ENCODE measurements around the gene TSGA10IP. TPM values are rescaled to one million over a fixed set of nuclear protein-coding genes. Genes with fewer than 3 reads are reported as not detected.

The TSGA10IP gene
- total RNA-seq, 2 donors from 2014 or later, result not detected

DNA sequence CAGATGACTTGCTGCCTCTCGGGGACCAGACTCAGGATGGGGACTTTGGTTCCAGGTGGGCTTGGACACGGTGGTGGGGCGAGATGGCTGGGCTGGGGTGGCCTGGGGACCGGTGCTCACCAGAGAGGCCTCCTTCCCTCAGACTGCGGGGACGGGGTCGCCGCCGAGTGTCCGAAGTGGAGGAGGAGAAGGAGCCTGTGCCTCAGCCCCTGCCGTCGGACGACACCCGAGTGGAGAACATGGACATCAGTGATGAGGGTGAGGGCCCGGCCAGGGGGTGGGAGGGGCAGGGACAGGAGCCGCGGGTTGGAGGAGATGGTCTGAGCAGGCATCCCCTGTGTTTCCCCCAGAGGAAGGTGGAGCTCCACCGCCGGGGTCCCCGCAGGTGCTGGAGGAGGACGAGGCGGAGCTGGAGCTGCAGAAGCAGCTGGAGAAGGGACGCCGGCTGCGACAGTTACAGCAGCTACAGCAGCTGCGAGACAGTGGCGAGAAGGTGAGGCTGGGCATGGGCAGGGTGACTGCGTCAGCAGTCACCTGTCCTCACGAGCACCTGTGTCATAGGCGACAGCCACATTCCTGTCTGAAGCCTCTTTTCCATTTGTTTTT is 22.2 kb downstream of the TSGA10IP start:
- ATAC-seq (replicated peaks), result no peak
- no peaks in the 10 kb centered on the region for H3K9me3 Mint-ChIP-seq
- no peak overlapping the region for H3K27ac Mint-ChIP-seq
- no peaks in the 10 kb centered on the region for H3K27me3 Mint-ChIP-seq
- H3K36me3 Mint-ChIP-seq (ENCODE audit: low read depth), result peaks cover 94% of the 10 kb centered on the region
- peaks cover 23% of the 10 kb centered on the region for H3K4me1 Mint-ChIP-seq
- H3K4me3 Mint-ChIP-seq, result no peak overlapping the region

DNA sequence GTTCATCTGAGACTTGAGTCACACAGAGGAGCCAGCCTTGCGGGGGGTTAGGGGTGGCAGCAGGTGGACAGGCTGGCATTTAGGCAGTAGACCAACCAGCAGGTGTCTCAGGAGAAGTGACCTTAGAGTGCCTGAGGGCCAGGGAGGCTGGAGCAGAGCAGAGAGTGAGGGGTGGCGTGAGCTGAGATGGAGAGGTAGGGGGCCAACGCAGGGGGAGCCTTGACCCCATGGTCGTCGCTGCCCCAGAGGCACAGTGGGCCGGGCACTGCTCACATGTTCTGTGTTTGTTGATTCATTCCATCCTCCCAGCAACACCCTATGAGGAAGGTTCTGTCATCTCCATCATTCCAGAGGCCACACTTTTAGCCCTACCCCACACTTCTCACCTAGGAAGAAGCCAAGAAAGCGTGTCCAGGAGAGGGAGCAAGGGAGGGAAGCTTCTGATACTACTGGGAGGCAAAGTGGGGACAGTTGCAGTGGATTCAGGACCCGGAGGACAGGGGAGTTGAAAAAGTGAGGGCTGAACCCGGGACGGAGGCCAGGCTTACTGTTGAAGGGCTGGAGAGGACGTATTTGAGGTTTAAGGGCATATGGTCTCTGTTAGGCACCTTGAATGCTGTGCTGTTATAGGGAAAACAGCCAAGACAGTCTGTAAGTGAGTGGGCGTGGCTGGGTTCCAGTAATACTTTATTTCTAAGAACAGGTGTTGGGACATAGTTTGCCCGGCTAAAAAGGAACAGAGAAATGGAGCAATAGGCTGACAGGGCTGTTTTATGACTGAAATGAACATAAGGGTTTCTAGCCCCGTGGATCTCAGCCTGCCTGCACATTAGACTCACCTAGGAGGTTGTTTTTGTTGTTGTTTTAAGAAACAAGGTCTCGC is 23.6 kb downstream of the TSGA10IP start:
- Mint-ChIP-seq H3K36me3 (ENCODE audit: low read depth) (peaks cover 94% of the 10 kb centered on the region), H3K27ac (peak overlapping the region; percentile 49), H3K9me3 (no peaks in the 10 kb centered on the region), H3K4me3 (no peak overlapping the region), H3K27me3 (no peaks in the 10 kb centered on the region), H3K4me1 (peaks cover 14% of the 10 kb centered on the region)
- no peak for ATAC-seq (replicated peaks)

DNA sequence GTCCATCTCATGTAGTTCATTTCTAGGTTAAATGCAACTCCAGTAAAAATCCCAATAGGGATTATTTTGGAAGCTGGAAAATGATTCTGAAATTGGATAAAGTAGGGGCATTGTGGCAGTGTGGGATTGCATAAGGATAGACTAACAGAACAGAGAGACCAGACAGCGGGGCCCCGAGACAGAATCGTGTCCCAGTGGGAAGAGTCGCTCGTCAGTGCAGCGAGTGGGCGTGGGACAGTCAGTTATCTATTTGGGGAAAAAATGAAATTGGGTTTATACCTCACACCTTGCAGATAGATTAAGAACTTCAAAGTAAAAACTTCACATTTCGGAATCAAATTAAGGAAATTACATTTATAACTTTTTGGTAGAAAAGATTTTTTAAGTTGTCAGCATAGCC is 26.8 kb downstream of the TSGA10IP start:
- H3K9me3 Mint-ChIP-seq, result no peaks in the 10 kb centered on the region
- peaks cover 14% of the 10 kb centered on the region for H3K4me1 Mint-ChIP-seq
- H3K4me3 Mint-ChIP-seq, result no peak overlapping the region
- no peak overlapping the region for H3K27ac Mint-ChIP-seq
- H3K36me3 Mint-ChIP-seq (ENCODE audit: low read depth), result peaks cover 91% of the 10 kb centered on the region
- H3K27me3 Mint-ChIP-seq, result no peaks in the 10 kb centered on the region
- ATAC-seq (replicated peaks), result no peak

DNA sequence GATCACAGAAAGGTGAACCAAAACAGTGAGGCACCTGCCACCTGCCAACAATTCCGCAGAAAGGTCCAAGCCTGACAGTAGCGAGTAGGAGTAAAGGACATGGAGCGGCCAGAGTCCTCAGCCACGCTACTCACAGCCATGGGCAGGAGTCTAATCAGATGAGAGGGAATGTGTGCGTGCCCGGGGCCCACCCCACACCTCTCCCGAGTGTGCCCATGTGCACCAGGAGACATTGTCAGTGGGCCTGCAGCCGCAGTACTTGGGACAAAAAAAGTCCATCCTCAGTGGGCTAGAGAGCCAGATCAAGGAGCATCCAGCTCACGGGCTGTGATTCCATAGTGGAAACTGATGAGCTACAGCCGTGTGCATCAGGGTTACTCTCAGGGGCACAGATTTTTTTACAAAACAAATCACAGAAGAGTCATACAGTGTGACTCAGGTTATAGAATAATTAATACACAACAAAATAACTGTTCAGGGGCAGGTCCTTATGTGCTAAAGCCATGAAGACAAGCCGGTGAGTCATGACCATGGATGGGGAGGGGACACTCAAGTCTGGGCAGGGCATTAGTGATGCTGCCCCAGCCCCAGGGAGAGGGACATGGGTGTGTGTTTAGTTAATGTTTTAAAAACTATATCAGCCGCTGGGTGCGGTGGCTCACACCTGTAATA is 28.3 kb downstream of the TSGA10IP start:
- H3K9me3 Mint-ChIP-seq, result no peaks in the 10 kb centered on the region
- no peak for ATAC-seq (replicated peaks)
- H3K27me3 Mint-ChIP-seq, result no peaks in the 10 kb centered on the region
- H3K27ac Mint-ChIP-seq, result no peak overlapping the region
- peaks cover 8% of the 10 kb centered on the region for H3K4me1 Mint-ChIP-seq
- H3K4me3 Mint-ChIP-seq, result no peak overlapping the region
- H3K36me3 Mint-ChIP-seq (ENCODE audit: low read depth), result peaks cover 83% of the 10 kb centered on the region

DNA sequence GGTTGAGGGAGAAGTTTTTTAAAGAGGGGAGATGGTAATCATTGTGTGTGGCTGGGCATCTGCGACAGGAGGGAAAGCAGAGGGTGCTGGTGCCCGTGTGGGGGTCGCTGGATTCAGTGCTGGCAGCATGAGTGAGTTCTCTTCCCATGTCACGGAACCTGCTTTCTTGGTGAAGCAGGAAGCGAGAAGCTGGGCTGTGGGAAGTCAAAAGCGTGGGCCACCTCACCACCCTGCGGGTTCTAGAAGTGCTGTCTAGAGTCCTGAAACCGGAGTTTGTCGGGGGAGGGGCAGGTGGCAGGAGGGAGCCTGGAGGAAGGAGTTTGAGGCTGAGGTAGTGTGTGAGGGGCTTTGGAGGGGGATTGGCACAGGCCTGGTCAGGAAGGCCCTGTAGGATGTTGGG is 30.5 kb downstream of the TSGA10IP start:
- H3K36me3 Mint-ChIP-seq (ENCODE audit: low read depth), result peaks cover 71% of the 10 kb centered on the region
- H3K4me1 Mint-ChIP-seq, result peaks cover 4% of the 10 kb centered on the region
- H3K4me3 Mint-ChIP-seq, result no peak overlapping the region
- H3K9me3 Mint-ChIP-seq, result no peaks in the 10 kb centered on the region
- peak overlapping the region; percentile 22 for H3K27ac Mint-ChIP-seq
- ATAC-seq (replicated peaks), result no peak
- H3K27me3 Mint-ChIP-seq, result no peaks in the 10 kb centered on the region

DNA sequence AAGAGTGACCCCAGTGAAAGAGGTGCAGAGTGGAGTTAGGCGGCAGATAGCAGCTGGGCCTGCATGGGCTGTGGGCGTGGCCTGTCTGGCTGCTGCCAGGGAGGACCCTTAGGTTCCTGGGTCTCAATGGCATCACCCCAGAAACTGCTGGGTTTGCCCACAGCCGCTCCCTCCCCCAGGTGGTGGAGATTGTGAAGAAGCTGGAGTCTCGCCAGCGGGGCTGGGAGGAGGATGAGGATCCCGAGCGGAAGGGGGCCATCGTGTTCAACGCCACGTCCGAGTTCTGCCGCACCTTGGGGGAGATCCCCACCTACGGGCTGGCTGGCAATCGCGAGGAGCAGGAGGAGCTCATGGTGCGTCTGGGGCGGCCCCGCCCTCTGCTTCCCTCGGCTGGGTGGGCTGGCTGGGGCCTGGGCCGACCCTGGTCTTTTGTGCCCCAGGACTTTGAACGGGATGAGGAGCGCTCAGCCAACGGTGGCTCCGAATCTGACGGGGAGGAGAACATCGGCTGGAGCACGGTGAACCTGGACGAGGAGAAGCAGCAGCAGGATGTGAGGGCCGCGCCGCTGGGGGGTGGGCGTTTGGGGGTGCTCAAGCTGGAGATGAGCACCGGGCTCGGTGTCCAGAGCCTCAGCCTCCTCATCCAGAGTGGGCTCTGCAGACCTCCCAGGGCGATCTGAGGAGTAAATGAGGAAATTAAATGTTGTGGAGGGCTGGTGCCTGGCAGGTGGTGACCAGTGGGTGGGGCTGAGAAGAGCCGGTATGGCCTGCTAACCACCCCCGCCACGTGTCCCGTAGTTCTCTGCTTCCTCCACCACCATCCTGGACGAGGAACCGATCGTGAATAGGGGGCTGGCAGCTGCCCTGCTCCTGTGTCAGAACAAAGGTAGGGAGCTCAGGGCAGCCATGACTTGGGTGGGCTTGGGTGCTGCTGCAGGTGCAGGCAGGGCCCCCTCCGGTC is 31.2 kb downstream of the TSGA10IP start:
- Mint-ChIP-seq H3K27me3 (no peaks in the 10 kb centered on the region), H3K36me3 (ENCODE audit: low read depth) (peaks cover 69% of the 10 kb centered on the region), H3K27ac (peak overlapping the region; percentile 22), H3K4me3 (no peak overlapping the region), H3K4me1 (peaks cover 4% of the 10 kb centered on the region), H3K9me3 (no peaks in the 10 kb centered on the region)
- ATAC-seq (replicated peaks), result no peak

DNA sequence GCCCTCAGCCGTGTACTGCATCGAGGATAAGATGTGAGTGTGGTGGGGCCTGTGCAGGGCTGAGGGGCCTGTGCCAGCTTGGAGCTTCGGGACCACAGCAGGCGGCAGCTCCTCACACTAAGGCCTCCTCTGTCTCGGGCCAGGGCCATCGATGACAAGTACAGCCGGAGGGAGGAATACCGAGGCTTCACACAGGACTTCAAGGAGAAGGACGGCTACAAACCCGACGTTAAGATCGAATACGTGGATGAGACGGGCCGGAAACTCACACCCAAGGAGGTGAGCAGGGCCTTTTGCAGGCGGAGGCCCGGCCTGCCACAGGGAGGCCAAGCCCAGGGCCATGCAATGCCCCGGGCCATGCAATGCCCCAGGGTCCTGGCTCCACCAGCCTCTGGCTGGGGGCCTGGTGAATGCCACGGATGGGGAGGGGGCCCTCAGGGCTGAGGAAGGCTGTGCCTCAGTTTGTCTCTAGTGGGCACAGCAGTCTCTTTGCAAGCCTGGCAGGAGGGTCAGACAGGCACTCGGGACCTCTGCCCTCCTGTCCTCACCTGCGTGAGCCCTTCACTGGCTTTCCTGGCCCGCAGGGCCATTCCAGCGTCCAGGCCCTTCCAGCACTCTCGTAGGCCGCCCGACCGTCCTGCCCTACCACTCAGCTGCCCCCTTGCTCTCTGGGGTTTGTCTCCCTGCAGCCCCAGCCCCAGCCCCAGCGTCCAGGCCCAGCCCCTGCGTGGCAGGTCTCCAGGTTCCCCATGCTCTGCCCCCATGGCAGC is 32.5 kb downstream of the TSGA10IP start:
- Mint-ChIP-seq H3K4me1 (peaks cover 4% of the 10 kb centered on the region), H3K4me3 (no peak overlapping the region), H3K27ac (no peak overlapping the region), H3K36me3 (ENCODE audit: low read depth) (peaks cover 56% of the 10 kb centered on the region), H3K9me3 (no peaks in the 10 kb centered on the region), H3K27me3 (no peaks in the 10 kb centered on the region)
- ATAC-seq (replicated peaks), result no peak

DNA sequence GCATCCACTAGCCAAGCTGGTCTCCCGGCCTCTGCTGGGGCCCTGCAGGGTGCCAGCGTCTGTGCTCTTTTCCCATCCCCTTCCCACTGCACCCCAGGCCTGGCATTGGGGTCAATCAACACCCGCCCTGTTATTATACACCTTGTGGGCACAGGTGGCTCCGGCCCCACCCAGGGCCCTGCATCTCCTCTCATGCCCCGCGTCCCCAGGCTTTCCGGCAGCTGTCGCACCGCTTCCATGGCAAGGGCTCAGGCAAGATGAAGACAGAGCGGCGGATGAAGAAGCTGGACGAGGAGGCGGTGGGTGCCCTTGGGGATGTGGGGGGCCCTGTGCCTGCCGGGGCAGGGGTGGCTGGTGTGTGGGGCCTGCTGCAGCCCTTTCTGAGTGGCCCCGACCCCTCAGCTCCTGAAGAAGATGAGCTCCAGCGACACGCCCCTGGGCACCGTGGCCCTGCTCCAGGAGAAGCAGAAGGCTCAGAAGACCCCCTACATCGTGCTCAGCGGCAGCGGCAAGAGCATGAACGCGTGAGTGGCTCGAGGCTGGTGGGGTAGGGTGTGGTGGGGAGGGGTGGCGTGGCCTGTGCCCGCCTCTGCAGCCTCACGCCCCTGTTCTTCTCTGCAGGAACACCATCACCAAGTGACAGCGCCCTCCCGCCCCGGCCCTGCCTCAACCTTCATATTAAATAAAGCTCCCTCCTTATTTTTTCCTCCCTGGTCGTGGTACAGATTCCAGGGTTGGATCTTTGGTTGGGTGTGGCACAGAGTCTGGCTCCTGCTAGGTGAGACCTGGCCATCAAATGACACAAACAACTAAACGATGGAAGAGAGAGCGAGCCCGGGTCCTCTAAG is 33.3 kb downstream of the TSGA10IP start:
- H3K36me3 Mint-ChIP-seq (ENCODE audit: low read depth), result peaks cover 48% of the 10 kb centered on the region
- H3K4me1 Mint-ChIP-seq, result peaks cover 4% of the 10 kb centered on the region
- ATAC-seq (replicated peaks), result no peak
- no peak overlapping the region for H3K27ac Mint-ChIP-seq
- H3K27me3 Mint-ChIP-seq, result no peaks in the 10 kb centered on the region
- no peaks in the 10 kb centered on the region for H3K9me3 Mint-ChIP-seq
- no peak overlapping the region for H3K4me3 Mint-ChIP-seq

DNA sequence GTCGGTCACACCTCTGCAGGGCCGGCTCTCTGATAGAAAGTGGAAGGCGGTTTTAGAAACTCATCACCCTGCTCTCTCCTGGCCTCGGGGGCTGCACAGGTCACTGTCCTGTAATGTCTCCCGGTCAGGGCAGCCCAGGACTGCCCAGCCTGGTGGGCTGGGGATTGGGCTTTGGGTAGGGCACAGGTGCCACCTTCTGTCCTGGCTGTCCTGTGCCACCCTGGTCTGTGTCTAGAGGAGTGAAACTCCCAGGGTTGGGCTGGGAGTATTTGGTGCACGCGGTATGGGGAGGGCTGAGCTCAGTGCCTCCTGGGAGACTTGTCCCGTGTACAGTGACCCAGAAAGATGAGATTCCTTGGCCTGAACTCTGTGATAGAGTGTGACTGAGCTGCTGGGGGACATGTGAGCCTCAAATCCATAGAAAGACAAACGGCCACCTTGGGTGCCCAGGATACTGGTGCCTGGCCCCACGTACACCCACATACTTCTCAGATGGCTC is 34.0 kb downstream of the TSGA10IP start:
- no peak for ATAC-seq (replicated peaks)
- H3K4me3 Mint-ChIP-seq, result no peak overlapping the region
- H3K27ac Mint-ChIP-seq, result no peak overlapping the region

DNA sequence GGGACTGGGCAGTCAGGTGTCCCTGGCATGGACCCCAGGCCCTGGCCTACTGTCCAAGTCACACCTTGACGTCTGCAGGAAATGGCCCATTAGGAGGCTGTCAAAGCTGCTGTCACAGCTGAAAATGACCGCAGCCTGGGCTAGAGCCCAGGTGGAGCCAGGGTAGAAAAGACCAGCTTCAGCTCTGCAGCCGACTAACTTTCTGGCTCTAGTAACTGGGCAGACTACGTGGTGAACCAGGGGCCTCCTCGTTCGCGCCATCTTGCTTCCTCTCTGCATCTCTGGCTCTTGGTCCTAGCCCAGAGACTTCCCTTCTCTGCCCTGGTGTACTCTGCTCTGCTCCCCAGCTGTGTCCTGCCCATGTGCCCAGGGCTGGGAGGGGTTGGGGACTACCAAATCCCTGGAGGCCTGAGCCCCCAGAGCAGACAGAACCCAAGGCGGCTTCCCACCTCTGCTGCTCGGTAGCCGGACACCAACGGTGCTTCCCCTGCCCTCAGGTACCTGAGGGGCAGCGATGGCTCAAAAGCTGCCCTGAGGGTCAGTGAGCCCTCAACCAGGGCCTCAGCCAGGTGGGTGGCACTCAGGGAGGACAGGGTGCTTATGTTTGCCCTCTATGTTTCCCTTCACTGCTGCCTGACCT is 35.9 kb downstream of the TSGA10IP start:
- no peaks in the 10 kb centered on the region for H3K9me3 Mint-ChIP-seq
- no peak overlapping the region for H3K27ac Mint-ChIP-seq
- H3K27me3 Mint-ChIP-seq, result no peaks in the 10 kb centered on the region
- H3K36me3 Mint-ChIP-seq (ENCODE audit: low read depth), result peaks cover 25% of the 10 kb centered on the region
- H3K4me1 Mint-ChIP-seq, result no peaks in the 10 kb centered on the region
- no peak overlapping the region for H3K4me3 Mint-ChIP-seq
- no peak for ATAC-seq (replicated peaks)

More for the DNA sequence above, 34.0 kb downstream of the TSGA10IP start:
- H3K4me1 Mint-ChIP-seq, result peaks cover 4% of the 10 kb centered on the region
- H3K27me3 Mint-ChIP-seq, result no peaks in the 10 kb centered on the region
- peaks cover 44% of the 10 kb centered on the region for H3K36me3 Mint-ChIP-seq (ENCODE audit: low read depth)
- no peaks in the 10 kb centered on the region for H3K9me3 Mint-ChIP-seq

DNA sequence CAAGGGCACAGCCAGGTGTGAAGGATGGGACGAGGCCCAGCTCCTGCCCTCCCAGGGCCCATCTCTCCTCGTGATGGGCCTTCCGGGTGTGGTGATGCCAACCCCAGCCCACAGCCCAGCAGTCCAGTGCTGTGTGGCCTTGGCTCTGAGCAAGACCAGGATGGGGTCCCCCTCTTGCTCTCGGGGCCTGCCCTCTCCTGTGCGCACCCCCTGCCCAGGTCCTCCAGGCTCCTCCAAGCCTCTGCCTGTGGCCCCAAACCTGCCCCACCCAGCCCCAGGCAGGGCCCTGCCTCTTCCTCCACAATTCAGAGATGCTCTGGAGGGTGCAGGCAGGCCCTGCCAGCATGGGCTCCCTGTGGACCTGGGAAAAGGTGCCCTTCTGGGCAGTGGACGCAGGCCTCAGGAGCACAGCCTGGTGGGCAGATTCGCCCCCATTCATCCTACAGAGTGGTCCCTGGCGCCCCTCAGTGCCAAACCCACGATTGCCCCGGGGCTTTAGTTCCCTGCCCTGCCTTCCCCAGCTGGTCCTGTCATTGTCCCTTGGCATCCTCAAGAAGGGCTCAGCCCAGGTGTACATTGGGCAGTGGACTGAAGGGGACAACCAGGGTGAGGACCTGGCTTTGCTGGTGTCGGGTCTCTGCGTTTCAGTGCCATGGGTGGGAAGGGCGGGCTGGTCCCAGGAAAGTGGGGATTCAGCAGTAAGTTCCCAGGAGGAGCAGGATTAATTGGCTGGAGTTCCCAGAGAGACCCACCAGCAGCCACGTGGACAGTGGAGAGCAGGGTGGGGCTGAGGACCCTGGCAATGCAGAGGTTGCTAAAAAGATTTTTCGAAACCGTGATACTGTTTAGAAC is 36.9 kb downstream of the TSGA10IP start:
- H3K9me3 Mint-ChIP-seq, result no peaks in the 10 kb centered on the region
- no peaks in the 10 kb centered on the region for H3K4me1 Mint-ChIP-seq
- ATAC-seq (replicated peaks), result no peak
- peaks cover 15% of the 10 kb centered on the region for H3K36me3 Mint-ChIP-seq (ENCODE audit: low read depth)
- H3K4me3 Mint-ChIP-seq, result no peak overlapping the region
- H3K27me3 Mint-ChIP-seq, result no peaks in the 10 kb centered on the region
- no peak overlapping the region for H3K27ac Mint-ChIP-seq

Measured in activated T-helper 17 cell treated with anti-CD3 and anti-CD28 coated beads, Interleukin-2, amount 50 U/mL, for 72 hours (primary cell).